Stomach (tissue), 4 donors: Measurements from ENCODE around the gene HMG20A.

Source experiments
- EP300 ChIP-seq: sonication (generic); formaldehyde crosslinking; IDR thresholded peaks from one replicate; pipeline ENCODE4 v1.6.1; 2017; ENCODE audit warnings: antibody characterized with exemption
- TF ChIP-seq, protein P1 (sequence below), 7 experiments: fragments of 450-650 bp in 4 of 7; fragments of 200-600 bp in 3 of 7; sonication (generic) in 3 of 7; IDR thresholded peaks; one replicate each; pipeline ENCODE4 v1.5.1; 2016 to 2019; ENCODE audit warnings: antibody characterized with exemption in 7 of 7, control low read depth in 2 of 7, mild to moderate bottlenecking in 1 of 7

DNA sequence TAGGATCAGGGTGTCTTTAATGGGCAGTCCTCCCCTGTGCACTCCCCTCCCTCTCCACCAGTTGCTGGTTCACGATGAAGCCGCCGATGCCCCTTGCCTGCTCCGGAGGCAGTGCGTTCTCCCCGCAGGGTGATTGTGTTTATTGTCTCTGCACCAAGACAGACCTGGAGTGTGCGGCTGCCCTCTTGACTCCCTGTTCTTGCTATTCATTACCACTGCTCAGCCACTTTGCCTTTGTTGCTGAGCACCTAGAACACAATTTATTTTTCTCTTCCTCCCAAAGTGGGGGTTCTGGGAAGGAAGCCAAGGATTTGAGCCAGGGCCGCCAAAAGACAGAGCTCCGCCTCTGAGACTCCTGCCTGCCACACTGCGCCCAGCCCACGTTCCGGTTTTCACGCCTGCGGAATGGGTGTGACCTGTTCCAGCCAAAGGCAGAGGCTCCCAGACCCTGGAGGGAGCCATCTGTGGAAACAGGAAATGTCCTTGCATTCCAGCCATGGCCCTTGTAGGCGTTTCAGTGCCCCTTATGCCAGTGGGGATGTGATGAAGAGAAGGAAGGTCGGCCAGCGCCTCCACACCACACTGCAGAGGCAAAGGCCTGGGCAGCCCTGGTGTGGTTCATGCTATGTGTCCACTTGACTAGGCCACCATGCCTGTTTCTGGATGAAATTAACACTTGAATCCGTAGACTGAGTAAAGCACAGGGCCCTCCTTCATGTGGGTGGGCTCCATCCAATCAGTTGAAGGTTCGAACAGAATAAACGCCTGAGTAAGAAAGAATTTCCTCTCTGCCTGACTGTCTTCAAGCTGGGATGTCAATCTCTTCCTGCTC, 85.8 kb downstream of the HMG20A start:
- TF ChIP-seq, protein P1, sequence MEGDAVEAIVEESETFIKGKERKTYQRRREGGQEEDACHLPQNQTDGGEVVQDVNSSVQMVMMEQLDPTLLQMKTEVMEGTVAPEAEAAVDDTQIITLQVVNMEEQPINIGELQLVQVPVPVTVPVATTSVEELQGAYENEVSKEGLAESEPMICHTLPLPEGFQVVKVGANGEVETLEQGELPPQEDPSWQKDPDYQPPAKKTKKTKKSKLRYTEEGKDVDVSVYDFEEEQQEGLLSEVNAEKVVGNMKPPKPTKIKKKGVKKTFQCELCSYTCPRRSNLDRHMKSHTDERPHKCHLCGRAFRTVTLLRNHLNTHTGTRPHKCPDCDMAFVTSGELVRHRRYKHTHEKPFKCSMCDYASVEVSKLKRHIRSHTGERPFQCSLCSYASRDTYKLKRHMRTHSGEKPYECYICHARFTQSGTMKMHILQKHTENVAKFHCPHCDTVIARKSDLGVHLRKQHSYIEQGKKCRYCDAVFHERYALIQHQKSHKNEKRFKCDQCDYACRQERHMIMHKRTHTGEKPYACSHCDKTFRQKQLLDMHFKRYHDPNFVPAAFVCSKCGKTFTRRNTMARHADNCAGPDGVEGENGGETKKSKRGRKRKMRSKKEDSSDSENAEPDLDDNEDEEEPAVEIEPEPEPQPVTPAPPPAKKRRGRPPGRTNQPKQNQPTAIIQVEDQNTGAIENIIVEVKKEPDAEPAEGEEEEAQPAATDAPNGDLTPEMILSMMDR (IDR thresholded peaks at IDR 0.05) = no peak
- TF ChIP-seq EP300 = no peak
